ENCODE measurements around the gene MMP15.

DNA sequence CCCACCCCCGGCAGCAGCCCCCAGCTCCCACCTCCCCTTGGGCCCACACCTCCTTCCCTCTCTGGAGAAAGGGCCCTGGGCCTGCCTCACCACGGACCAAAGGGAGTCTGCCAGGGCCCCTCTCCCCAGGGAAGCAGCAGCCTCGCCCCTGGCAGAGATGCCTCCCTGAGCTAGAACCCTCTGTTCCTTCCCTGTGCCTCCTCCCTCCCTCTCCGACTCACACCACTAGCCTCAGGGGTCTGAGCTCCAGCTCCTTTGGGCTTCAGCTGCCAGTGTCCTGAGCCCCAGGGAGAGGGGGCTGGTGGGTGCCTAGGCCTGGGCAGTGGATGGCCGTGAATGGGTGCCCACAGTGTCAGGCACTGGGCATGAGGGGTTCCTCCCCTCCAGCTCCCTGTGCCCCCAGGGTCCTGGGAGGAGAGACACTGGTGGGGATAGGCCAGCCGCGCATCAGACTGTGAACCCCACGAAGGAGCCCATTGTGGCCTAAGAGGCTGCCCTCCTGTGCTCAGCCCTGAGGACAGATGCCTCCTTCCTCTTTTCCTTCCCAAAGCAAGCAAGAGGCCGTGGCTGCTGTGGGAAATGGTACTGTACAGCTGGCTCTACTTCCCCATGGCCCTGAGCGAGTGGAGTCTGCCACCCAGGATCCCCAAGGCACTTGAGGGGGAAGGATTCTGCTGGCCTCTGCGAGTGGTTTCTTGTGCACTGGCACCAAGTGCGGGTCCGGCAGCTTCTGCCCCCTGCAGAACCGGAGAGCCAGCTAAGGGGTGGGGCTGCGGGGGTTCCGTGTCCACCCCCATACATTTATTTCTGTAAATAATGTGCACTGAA, 20.7 kb downstream of the MMP15 start:
- TF ChIP-seq, protein P1, sequence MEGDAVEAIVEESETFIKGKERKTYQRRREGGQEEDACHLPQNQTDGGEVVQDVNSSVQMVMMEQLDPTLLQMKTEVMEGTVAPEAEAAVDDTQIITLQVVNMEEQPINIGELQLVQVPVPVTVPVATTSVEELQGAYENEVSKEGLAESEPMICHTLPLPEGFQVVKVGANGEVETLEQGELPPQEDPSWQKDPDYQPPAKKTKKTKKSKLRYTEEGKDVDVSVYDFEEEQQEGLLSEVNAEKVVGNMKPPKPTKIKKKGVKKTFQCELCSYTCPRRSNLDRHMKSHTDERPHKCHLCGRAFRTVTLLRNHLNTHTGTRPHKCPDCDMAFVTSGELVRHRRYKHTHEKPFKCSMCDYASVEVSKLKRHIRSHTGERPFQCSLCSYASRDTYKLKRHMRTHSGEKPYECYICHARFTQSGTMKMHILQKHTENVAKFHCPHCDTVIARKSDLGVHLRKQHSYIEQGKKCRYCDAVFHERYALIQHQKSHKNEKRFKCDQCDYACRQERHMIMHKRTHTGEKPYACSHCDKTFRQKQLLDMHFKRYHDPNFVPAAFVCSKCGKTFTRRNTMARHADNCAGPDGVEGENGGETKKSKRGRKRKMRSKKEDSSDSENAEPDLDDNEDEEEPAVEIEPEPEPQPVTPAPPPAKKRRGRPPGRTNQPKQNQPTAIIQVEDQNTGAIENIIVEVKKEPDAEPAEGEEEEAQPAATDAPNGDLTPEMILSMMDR (optimal IDR thresholded peaks at IDR 0.05 in 1 of 3, IDR thresholded peaks at IDR 0.05 in 1 of 3, conservative IDR thresholded peaks at IDR 0.05 in 1 of 3; ENCODE audit: extremely low read depth in 1 of 3, insufficient read depth in 2 of 3, low read length in 3 of 3) = no peak
- TF ChIP-seq EZH2 (IDR thresholded peaks at IDR 0.05; ENCODE audit: low read length) = no peak

Measured in keratinocyte (primary cell).